ENCODE results near the gene AADACL3.
"Not testable (repeated sequence)": the region's sequence is repeated elsewhere in the genome, so short reads cannot be mapped to it uniquely, and the experiment has no call there.

Gene AADACL3

GRCh38 chr1:12709091-12709491 lies 6.8 kb upstream of the AADACL3 start:
- Mint-ChIP-seq H3K36me3 (no peaks in the 10 kb centered on the region), H3K4me3 (no peak overlapping the region), H3K27ac (no peak overlapping the region), H3K4me1 (no peaks in the 10 kb centered on the region), H3K9me3 (peaks cover 6% of the 10 kb centered on the region), H3K27me3 (peaks cover 14% of the 10 kb centered on the region)

- Mint-ChIP-seq H3K4me1 (no peaks in the 10 kb centered on the region), H3K4me3 (no peak overlapping the region), H3K36me3 (no peaks in the 10 kb centered on the region), H3K9me3 (peaks cover 5% of the 10 kb centered on the region), H3K27ac (no peak overlapping the region), H3K27me3 (peaks cover 14% of the 10 kb centered on the region)
Observed at GRCh38 chr1:12709696-12710095, 6.2 kb upstream of the AADACL3 start.

GRCh38 chr1:12711536-12711935 lies 4.4 kb upstream of the AADACL3 start:
- Mint-ChIP-seq H3K4me3 (no peak overlapping the region), H3K27ac (no peak overlapping the region), H3K27me3 (peaks cover 11% of the 10 kb centered on the region), H3K4me1 (no peaks in the 10 kb centered on the region), H3K9me3 (no peaks in the 10 kb centered on the region), H3K36me3 (no peaks in the 10 kb centered on the region)

- Mint-ChIP-seq H3K4me3 (no peak overlapping the region), H3K9me3 (no peaks in the 10 kb centered on the region), H3K4me1 (no peaks in the 10 kb centered on the region), H3K36me3 (no peaks in the 10 kb centered on the region), H3K27ac (no peak overlapping the region), H3K27me3 (peaks cover 11% of the 10 kb centered on the region)
Observed at GRCh38 chr1:12712076-12712475, 3.8 kb upstream of the AADACL3 start.

- Mint-ChIP-seq H3K9me3 (no peaks in the 10 kb centered on the region), H3K27me3 (peaks cover 11% of the 10 kb centered on the region), H3K36me3 (no peaks in the 10 kb centered on the region), H3K4me1 (no peaks in the 10 kb centered on the region), H3K4me3 (no peak overlapping the region), H3K27ac (no peak overlapping the region)
Observed at GRCh38 chr1:12712929-12713328, 3.0 kb upstream of the AADACL3 start.

- H3K4me3 Mint-ChIP-seq, H3K27ac Mint-ChIP-seq, H3K9me3 Mint-ChIP-seq, H3K36me3 Mint-ChIP-seq, H3K4me1 Mint-ChIP-seq: not testable (repeated sequence)
- H3K27me3 Mint-ChIP-seq = peaks cover 11% of the 10 kb centered on the region
Observed at GRCh38 chr1:12713651-12714050, 2.3 kb upstream of the AADACL3 start.

- no peak overlapping the region for H3K27ac Mint-ChIP-seq
- no peaks in the 10 kb centered on the region for H3K9me3 Mint-ChIP-seq
- no peaks in the 10 kb centered on the region for H3K4me1 Mint-ChIP-seq
- H3K27me3 Mint-ChIP-seq = peaks cover 13% of the 10 kb centered on the region
- no peak overlapping the region for H3K4me3 Mint-ChIP-seq
- H3K36me3 Mint-ChIP-seq = no peaks in the 10 kb centered on the region
Observed at GRCh38 chr1:12714710-12715475, 1.0 kb upstream of the AADACL3 start.

GRCh38 chr1:12717301-12717838 lies 1.5 kb downstream of the AADACL3 start:
- Mint-ChIP-seq H3K9me3 (no peaks in the 10 kb centered on the region), H3K36me3 (no peaks in the 10 kb centered on the region), H3K4me3 (no peak overlapping the region), H3K4me1 (no peaks in the 10 kb centered on the region), H3K27me3 (peaks cover 8% of the 10 kb centered on the region), H3K27ac (no peak overlapping the region)

GRCh38 chr1:12722626-12723025 lies 6.7 kb downstream of the AADACL3 start:
- Mint-ChIP-seq H3K27ac (no peak overlapping the region), H3K27me3 (peaks cover 20% of the 10 kb centered on the region), H3K9me3 (no peaks in the 10 kb centered on the region), H3K4me1 (no peaks in the 10 kb centered on the region), H3K4me3 (no peak overlapping the region), H3K36me3 (no peaks in the 10 kb centered on the region)

GRCh38 chr1:12728391-12728790 lies 12.5 kb downstream of the AADACL3 start:
- no peak overlapping the region for H3K27ac Mint-ChIP-seq
- peaks cover 36% of the 10 kb centered on the region for H3K27me3 Mint-ChIP-seq
- H3K9me3 Mint-ChIP-seq = peaks cover 9% of the 10 kb centered on the region
- peaks cover 5% of the 10 kb centered on the region for H3K36me3 Mint-ChIP-seq
- no peaks in the 10 kb centered on the region for H3K4me1 Mint-ChIP-seq
- no peak overlapping the region for H3K4me3 Mint-ChIP-seq

GRCh38 chr1:12730156-12730555 lies 14.2 kb downstream of the AADACL3 start:
- H3K4me1 Mint-ChIP-seq = no peaks in the 10 kb centered on the region
- peaks cover 44% of the 10 kb centered on the region for H3K27me3 Mint-ChIP-seq
- peaks cover 7% of the 10 kb centered on the region for H3K36me3 Mint-ChIP-seq
- H3K9me3 Mint-ChIP-seq = peaks cover 13% of the 10 kb centered on the region
- no peak overlapping the region for H3K4me3 Mint-ChIP-seq
- H3K27ac Mint-ChIP-seq = no peak overlapping the region

GRCh38 chr1:12731084-12731483 lies 15.2 kb downstream of the AADACL3 start:
- peaks cover 45% of the 10 kb centered on the region for H3K27me3 Mint-ChIP-seq
- H3K36me3 Mint-ChIP-seq, H3K27ac Mint-ChIP-seq, H3K4me3 Mint-ChIP-seq, H3K4me1 Mint-ChIP-seq: not testable (repeated sequence)
- peaks cover 18% of the 10 kb centered on the region for H3K9me3 Mint-ChIP-seq

- Mint-ChIP-seq H3K27me3 (peaks cover 50% of the 10 kb centered on the region), H3K4me3 (no peak overlapping the region), H3K4me1 (no peaks in the 10 kb centered on the region), H3K27ac (no peak overlapping the region), H3K36me3 (peaks cover 9% of the 10 kb centered on the region), H3K9me3 (peaks cover 34% of the 10 kb centered on the region)
Observed at GRCh38 chr1:12734651-12735050, 18.7 kb downstream of the AADACL3 start.

- H3K4me3 Mint-ChIP-seq = no peak overlapping the region
- peaks cover 21% of the 10 kb centered on the region for H3K9me3 Mint-ChIP-seq
- H3K27me3 Mint-ChIP-seq = peaks cover 35% of the 10 kb centered on the region
- no peaks in the 10 kb centered on the region for H3K4me1 Mint-ChIP-seq
- no peak overlapping the region for H3K27ac Mint-ChIP-seq
- H3K36me3 Mint-ChIP-seq = peaks cover 2% of the 10 kb centered on the region
Observed at GRCh38 chr1:12738934-12739333, 23.0 kb downstream of the AADACL3 start.

GRCh38 chr1:12739613-12740012 lies 23.7 kb downstream of the AADACL3 start:
- no peaks in the 10 kb centered on the region for H3K4me1 Mint-ChIP-seq
- no peak overlapping the region for H3K27ac Mint-ChIP-seq
- peaks cover 38% of the 10 kb centered on the region for H3K27me3 Mint-ChIP-seq
- peaks cover 4% of the 10 kb centered on the region for H3K36me3 Mint-ChIP-seq
- peaks cover 21% of the 10 kb centered on the region for H3K9me3 Mint-ChIP-seq
- no peak overlapping the region for H3K4me3 Mint-ChIP-seq

- Mint-ChIP-seq H3K27ac (no peak overlapping the region), H3K27me3 (peaks cover 36% of the 10 kb centered on the region), H3K4me3 (no peak overlapping the region), H3K4me1 (no peaks in the 10 kb centered on the region), H3K36me3 (peaks cover 5% of the 10 kb centered on the region), H3K9me3 (peaks cover 7% of the 10 kb centered on the region)
Observed at GRCh38 chr1:12741946-12742345, 26.0 kb downstream of the AADACL3 start.
